NCI-H2196 treated with DMSO at 0.1 percent for 48 hours (cell line): ENCODE data around the gene TRPM2.

Experiments used
- DNase-seq: peaks from one replicate; lab custom pipeline; 2025; ENCODE audit not compliant: unreplicated experiment; lab: John Stamatoyannopoulos, UW

Gene TRPM2

DNA sequence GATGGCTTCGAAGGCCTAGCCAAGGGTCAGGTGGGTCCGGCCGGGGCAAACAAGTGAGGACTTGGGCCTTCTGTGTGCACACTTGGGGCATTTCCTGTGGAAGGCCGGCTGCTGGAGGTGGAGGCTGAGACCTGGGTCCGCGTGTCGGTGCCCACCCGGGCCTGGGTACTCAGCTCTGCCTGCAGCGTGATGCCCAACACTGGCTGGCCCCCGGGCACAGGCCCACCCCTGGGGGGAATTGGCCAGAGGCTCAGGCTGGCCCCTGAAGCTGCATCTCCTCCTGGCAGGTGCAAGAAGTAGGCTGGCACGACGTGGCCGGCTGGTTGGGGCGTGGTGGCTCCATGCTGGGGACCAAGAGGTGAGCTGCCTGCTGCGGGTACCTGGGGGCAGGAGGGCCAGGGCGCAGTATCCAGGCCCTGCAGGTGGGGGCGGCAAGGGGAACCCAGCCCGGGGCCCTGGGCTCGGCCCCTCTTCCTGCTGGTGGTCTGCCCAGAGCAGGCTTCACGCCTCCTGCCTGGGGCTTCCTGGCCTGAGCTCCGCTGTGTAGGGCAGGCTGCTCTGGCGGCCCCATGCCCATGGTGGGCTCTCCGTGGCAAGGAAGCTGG, 31.5 kb upstream of the TRPM2 start:
- DNase-seq: no peak

DNA sequence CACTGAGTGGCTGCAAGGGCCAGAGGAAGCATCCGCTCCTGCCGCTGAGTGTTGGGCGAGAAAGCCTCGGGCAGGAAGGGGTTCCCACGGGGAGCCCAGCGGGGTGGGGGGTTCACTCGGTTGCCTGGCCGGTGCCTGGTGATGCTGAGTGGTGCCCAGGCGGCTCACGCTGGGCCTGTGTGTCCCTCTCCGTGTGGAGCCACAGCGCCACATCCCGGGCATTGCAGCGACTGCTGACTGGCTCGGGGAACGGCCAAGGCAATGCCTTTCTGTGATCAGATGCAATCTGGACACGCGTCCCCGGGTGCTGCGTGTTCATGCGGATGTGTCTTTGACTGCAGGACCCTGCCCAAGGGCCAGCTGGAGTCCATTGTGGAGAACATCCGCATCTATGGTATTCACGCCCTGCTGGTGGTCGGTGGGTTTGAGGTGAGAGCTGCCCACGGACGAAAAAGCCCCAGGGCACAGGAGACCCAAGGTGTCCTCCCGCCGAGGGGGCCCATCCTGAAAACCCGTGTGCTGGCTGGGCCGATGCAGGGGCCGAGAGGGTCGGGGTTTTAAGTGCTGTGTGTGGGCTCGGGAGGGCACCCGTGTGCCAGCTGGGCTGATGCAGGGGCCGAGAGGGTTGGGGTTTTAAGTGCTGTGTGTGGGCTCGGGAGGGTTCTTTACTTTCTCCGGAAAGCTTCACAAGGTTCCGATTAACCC, 30.6 kb upstream of the TRPM2 start:
- DNase-seq: no peak

DNA sequence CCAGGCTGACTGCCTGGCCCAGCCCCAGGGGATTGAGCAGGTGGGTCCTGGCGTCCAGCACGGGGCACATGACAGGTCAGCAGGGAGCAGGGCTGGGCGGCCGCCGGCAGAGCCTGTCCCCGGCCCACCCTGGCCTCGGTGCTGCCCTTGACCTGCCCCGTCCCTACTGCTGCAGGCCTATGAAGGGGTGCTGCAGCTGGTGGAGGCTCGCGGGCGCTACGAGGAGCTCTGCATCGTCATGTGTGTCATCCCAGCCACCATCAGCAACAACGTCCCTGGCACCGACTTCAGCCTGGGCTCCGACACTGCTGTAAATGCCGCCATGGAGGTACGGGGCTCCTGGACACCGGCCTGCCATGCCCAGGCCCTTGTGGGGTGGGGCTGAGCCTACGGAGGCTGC, 29.8 kb upstream of the TRPM2 start:
- DNase-seq: no peak

DNA sequence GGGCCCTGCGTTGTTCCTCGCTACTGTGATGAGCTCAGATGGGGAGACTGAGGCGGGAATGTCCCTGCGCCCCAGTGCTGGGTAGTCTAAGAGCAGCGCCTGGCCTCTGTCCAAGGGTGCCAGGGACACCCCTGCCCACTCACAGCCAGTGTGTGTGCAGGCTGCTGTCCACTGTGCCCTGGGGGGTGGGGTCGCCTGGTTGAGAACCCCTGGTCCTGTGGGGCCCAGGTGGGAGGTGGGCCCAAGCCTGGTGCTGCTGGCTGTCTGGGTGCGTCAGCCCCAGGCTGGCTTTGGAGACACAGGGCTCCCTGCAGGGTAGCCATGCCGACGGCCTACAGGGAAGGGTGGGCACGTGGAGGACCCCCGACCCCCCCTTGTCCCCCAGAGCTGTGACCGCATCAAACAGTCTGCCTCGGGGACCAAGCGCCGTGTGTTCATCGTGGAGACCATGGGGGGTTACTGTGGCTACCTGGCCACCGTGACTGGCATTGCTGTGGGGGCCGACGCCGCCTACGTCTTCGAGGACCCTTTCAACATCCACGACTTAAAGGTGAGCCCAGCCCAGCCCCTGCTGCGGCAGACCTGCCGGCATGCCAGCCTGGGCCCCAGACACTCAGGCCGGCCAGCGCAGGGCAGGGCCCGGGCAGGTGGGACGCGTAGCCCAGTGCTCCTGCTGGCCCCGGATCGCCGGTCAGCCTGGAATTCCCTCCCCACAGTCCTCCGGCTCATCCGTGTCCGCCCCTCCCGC, 29.1 kb upstream of the TRPM2 start:
- no peak for DNase-seq

DNA sequence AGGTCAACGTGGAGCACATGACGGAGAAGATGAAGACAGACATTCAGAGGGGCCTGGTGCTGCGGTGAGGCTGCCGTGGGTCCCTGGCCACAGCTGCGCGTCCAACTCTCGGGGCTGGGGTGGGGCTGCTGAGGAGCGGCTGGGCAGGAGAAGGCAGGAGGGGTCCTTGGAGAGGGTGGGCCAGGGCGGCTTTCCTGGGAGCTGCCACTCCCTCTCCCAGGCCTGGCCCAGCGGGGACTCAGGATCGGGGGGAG, 28.6 kb upstream of the TRPM2 start:
- DNase-seq: no peak

DNA sequence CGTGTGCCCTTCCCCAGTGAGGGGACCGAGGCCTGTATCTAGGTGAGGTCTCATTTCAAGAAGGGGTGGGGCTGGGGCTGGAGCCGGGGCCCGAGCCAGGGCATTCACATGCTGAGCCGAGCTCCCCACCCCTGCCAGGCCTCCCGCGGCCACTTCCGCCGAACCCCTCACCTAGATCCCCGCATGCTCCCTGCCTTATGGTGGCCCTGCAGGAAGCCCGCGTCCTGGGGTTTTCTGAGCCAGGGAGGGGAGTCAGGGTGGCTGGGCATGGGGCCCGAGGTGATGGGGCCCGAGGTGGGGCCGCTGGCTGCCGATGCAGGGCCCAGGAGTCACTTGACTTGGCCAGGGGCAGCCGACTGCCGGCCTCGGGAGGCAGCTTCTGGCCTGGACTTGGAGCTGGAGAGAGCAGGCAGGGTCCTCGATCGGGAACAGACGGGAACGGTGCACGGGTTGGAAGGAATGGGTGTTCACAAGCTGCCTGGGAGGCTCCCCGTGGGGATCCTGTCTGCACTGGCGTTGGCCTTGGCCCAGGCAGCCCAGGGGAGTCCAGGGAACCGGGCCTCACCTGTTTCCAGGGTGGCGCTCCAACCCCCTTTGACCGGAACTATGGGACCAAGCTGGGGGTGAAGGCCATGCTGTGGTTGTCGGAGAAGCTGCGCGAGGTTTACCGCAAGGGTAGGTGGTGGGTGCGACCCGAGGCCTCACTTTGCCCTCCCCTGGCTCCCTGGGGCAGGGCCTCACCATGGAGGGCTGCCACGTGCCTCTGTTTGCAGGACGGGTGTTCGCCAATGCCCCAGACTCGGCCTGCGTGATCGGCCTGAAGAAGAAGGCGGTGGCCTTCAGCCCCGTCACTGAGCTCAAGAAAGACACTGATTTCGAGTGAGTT, 27.8 kb upstream of the TRPM2 start:
- DNase-seq: no peak

DNA sequence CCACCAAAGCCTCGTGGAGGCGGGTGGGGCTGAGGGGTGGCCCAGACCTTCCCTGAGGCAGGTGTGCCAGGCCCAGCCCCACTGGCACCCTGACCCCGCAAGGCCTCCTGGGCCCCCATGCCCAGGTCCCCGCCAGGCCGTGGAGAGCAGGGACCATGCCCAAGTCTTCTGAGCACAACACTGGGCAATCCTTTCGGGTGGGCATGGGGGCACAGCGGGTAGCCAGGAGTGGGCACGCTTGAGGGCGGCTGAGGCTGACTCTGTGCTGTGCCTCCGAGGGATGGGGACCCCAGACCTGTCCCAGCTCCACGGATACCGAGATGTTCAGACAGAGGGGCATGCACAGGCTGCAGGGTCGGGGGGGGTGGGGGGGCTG, 27.2 kb upstream of the TRPM2 start:
- no peak for DNase-seq

DNA sequence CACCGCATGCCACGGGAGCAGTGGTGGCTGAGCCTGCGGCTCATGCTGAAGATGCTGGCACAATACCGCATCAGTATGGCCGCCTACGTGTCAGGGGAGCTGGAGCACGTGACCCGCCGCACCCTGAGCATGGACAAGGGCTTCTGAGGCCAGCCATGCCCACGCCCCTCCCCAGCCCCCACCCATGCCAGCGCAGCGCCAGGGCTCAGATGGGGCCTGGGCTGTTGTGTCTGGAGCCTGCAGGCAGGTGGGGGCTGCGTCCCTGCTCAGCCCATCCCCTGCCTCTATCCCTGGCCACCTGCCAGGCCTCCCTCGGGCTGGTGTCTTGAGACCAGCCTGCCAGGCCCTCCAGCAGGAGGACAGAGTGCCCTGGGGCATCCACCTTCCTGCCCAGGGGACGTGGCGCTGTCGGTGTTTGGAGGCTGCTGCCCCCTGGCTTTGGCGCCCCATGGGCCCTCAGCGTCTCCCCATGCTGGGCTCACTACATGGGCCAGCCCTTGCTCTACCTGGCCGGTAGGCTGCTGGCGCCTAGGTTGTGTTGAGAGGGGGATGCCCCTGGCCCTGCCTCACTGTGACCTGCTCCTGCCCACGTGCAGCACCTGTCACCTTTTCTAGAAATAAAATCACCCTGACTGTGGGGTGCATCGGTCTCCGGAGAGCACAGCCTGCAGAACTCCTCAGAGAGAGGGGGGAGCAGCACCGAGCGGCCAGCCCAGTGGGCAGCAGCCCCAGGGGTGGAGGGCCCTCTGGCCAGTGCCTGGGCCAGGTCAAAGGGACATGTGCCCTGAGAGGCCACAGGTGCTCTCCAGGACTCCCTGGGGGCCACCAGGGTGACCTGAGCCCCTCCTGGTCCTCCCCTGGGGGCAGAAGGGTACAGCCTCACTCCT, 26.5 kb upstream of the TRPM2 start:
- no peak for DNase-seq

DNA sequence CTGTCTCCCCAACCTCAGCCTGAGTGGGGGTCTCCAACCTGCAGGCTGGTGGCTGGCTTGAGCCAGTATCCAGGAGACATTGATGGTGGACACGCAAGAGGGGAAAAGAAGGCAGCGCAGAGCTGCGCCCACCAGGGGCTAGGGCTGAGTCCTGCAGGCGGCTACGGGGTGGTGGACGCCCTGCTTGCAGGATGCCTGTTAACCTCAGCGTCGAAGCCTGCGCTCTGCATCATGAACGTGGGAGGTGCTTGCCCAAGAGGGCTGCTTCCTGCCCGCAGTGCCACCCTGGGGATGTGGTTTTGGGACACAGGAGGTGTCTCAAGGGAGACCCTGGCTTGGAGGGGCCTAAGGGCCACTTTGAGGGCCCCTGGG, 25.8 kb upstream of the TRPM2 start:
- no peak for DNase-seq

DNA sequence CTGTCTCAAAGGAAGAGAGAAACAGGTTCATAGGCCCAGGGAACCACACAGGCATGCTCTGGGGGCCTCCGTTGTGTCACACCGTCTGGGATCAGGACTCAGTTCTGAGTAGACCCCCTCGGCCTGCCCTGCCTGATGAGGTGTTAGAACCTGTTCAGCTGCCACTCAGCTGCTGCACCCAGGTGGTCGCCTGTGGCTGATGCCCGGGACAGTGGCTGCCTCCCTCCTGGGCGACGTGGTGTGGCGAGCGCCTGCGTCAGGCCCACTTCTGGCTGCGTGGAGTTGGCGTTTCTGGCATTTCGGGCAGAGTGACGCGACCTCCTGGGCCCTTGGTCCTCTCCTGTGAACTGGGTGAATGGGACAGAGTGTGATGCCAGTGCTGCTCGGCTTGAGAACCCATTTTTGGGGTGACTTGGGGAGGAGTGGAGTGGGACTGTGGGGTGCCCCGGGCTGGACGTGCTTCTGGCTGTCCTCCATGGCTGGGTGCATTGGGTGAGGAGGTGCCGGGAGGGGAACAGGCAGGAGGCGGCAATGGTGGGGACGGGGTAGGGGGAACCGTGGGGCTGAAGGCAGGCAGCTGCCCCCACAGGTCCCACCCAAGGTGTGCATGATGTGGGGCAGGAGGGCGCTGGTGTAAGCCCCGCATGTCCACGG, 25.1 kb upstream of the TRPM2 start:
- DNase-seq: no peak

DNA sequence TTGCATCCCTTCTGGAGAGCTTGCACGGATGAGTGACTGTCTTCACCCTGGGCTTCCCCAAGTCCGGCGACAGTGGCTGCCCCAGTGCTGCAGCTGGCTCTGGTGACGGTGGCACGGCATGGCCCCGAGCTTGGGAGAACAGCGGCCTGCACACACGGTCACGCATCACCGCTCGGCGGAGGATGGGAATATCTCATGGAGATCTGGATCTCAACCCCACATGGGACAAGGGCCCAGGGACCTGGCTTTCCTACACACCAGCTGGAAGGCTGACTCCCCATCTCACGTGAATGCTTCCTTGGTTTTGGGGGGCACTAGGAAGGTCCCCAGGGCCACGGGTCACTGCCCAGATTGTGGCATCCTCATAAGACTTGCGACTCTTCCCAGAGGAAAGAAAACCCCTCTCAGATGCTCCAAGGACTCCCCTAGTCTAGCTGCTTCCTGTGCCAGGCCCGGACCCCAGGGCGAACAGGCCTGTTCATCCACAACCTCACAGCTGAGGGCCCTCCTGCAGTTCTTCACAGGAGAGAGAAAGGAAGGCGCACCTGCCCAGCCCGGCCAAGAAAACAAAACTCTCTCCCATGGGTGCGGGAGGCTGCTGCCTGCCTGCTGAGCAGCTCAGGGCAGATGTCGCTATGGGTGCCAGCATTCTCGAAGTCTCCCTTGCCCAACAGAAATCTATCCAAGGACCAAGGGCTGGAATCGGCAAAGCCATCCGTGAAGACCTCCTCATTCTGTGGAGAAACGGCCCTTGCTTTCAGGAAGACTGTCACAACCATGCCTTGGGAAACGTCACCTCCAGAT, 24.1 kb upstream of the TRPM2 start:
- DNase-seq: no peak

DNA sequence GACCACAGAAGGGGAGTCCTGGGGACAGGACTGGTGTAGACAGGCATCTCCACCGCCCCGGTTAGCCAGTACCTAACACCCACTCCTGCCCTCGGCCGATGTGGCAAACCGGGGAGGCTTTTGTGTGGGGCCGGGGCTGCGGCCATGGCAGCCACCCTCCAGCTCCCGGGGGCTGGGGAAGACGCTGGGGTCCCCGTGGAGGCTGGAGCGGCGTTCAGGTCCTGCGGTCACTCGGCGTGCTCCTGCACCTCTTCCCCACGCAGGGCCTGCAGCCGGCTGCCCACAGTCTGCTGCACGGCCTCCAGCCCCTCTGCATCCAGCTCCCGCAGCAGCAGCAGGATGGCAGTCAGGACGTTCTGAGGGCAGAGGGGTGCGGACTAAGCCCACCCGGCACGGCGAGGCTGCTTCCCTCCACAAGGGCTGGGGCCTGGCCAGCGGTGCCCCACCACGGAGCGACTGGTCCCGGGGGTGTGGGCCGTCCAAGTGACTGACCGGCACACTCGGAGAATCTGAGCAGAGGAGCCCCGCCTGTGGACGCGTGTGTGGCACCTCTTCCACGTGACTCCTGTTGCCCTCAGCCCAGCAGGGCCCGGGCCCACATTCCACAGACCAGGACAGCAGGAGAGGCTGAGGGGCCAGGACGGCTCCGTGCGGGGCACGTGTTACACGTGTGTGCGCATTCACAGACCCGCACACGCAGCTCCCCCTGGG, 23.3 kb upstream of the TRPM2 start:
- no peak for DNase-seq

DNA sequence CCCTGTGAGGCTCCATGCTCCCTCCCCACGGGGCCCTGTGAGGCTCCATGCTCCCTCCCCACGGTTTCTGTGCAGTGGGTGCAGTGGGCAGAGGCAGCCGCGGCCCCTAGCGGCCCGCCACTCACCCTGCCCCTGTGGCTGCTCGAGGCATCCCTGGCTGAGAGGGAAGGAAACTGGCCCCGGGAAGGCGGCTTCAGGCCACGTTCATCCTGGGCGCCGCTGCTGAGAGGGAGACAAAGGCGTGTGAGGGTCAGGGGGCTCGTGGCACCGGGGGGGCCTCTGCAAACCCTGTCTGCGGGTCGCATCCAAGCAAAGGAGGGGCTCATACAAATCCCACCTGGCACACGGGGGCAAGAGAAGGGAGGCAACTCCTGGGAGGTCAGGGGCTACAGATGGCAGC, 22.7 kb upstream of the TRPM2 start:
- DNase-seq: no peak

DNA sequence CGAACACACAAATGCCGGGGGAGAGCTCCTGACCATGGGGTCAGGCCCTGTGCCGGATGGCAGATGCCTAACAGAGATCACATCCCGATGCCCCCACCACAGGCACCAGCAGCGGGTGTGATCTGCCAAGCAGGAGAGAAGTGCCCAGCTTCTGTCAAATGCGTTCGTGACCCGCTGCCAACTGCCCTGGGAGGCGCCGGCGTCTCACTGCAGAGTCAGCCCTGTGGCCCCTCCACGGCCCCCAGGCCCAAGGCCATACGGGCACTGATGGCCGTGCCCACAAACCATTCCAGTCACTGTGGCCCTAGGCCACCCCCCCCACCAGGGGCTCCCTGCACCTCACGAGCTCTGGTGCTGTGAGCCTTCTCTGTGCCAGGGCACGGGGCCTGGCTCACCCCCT, 22.2 kb upstream of the TRPM2 start:
- DNase-seq: no peak

DNA sequence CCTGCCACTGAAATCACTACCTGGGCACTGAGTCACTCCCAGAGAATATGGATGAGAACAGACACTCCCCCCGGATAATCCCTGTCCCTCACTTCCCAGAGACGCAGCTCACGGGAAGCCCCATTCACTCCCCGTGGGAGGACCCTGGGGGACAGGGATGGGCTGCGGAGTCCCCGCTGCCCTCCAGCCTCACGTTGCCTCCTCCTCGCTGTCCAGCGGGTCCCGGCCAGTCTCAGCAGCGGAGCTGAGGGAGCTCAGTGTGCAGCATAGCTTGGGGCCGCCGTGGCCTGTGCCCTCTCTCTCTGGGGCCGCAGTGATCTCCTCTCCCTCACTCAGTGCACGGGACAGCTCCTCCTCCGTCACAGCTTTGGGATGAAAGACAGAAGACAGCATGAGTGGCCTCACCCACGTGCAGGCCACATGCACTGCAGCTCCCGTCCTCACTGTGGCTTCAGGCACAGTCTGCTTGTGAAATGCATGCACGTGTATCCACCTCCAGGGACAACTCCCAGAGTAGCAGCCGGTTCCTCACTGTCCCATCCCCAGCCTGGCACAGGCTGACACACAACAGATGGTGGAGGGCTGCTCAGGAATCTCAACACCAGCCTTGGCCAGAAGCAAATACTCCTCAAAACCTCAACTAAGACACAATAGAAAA, 21.6 kb upstream of the TRPM2 start:
- DNase-seq: no peak

DNA sequence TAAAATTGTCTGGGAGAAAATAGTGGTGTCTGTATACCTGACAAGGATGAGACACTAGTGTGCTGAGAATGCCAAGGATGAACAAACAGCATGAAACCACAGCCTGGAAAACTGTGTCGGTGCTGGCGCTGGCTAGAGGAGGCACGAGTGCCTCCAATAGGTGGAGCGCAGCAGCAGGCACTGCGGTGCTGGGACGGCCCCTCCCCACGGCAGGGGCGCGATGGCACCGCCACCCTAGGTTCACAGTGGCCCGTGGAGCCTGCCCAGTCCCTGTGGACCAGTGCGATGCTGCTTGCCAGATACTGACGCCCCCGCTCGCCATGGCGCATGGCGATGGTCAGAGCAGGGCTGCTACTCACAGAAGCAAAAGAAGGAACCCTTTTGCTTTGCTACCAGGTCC, 21.0 kb upstream of the TRPM2 start:
- DNase-seq: no peak

DNA sequence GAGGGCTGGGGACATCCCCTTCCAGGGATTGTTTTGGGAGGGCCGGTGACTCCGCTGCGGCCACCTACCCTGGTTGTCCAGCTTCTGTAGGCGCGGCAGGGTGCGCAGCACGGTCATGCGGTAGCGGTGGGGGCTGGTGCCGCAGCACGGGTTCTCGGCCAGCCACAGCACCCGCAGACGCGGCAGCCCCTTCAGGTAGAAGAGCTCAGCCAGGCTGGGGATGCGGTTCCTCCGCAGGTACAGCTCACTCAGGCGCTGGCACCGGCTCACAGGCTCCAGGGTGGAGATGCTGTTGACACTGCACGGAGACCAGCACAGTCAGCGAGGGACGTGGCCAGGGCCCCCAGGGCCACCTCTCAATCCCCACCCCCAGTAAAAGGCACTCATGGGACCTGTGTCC, 20.5 kb upstream of the TRPM2 start:
- DNase-seq: no peak

DNA sequence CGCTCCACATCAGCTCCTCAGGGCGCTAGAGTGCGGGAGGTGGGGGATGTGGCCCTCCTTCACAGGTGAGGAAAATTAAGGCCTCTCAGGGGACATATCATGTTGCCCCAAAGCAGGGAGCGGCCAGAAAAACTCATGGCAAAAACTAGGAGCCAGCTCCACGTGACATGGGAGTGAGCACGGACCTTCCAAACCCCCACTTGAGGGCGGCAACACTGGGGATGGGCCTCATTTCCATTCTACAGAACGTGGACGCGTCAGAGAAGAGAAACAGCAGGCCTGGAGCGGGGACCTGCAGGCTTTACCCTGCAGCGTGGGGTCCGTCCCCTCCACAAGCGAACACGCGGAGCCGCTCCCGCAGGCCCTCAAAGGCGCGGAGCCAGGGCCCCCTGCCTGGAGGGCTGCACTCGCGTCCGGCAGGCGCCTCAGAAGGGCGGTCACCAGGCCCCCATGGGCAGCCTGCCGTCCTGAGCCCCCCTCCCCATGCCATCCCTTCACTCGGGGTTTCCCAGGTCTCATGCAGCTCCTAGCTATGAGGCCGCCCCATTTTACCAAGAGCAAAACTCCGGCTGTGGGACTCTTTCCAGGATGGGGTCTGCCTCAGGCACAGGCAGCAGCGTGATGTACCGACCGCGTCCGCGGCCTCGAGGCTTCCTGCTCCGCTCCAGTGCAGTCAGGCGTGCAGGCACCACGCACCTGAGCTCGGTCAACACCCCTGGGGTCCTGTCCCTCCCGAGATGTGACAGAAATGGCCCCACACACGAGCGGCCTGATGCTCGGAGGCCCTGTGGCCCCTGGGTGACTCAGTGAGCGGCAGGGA, 19.7 kb upstream of the TRPM2 start:
- DNase-seq: no peak
